Mesenchymal stem cell (in vitro differentiated cells and primary cell): Measurements from ENCODE around the gene BTRC.

Experiments
- DNase-seq: peaks from one replicate; pipeline ENCODE4 v3.0.0-alpha.2; 2013
- H2AFZ ChIP-seq: one replicate; pipeline ENCODE4 v1.6.1; 2013; ENCODE audit warnings: low read depth, mild to moderate bottlenecking, control low read depth, inconsistent platforms, low read length, moderate library complexity
- H2AK5ac ChIP-seq: 2 replicates; pipeline ENCODE4 v1.6.1; 2013; ENCODE audit warnings: low read length, moderate library complexity, mild to moderate bottlenecking, inconsistent platforms; ENCODE audit not compliant: severe bottlenecking
- H2BK120ac ChIP-seq: one replicate; pipeline ENCODE4 v1.6.1; 2013; ENCODE audit warnings: low read depth, mild to moderate bottlenecking, inconsistent platforms, low read length, moderate library complexity
- H2BK12ac ChIP-seq, 2 experiments: one replicate each; pipeline ENCODE4 v1.6.1; 2013; ENCODE audit warnings: inconsistent platforms in 2 of 2, low read length in 2 of 2, mild to moderate bottlenecking in 2 of 2, moderate library complexity in 2 of 2, control low read depth in 1 of 2
- H2BK15ac ChIP-seq: one replicate; pipeline ENCODE4 v1.6.1; 2013; ENCODE audit warnings: mild to moderate bottlenecking, low read depth, inconsistent platforms; ENCODE audit not compliant: poor library complexity, severe bottlenecking
- H2BK5ac ChIP-seq: 2 replicates; pipeline ENCODE4 v1.6.1; 2013; ENCODE audit warnings: low read depth, mild to moderate bottlenecking, low read length, control low read depth, inconsistent platforms; ENCODE audit not compliant: poor library complexity, severe bottlenecking
- H3K14ac ChIP-seq, 2 experiments: one replicate each; pipeline ENCODE4 v1.6.1; 2013; ENCODE audit warnings: inconsistent platforms in 2 of 2, low read length in 2 of 2, control low read depth in 1 of 2, mild to moderate bottlenecking in 1 of 2, moderate library complexity in 1 of 2
- H3K18ac ChIP-seq, 2 experiments: one replicate each; pipeline ENCODE4 v1.6.1; 2013; ENCODE audit warnings: inconsistent platforms in 2 of 2, low read length in 2 of 2, control low read depth in 1 of 2, low read depth in 1 of 2, mild to moderate bottlenecking in 1 of 2
- H3K23ac ChIP-seq, 2 experiments: one replicate each; pipeline ENCODE4 v1.6.1; 2013; ENCODE audit warnings: inconsistent platforms in 2 of 2, low read length in 2 of 2, mild to moderate bottlenecking in 2 of 2, moderate library complexity in 2 of 2, control low read depth in 1 of 2
- H3K27ac ChIP-seq: 2 replicates; pipeline ENCODE4 v1.5.1; 2013; ENCODE audit warnings: mild to moderate bottlenecking, moderate library complexity, low read length, control low read depth, inconsistent platforms; ENCODE audit not compliant: poor library complexity, severe bottlenecking
- H3K27me3 ChIP-seq, 2 experiments: 2 replicates each; pipeline versions ENCODE4 v1.6.1 to v1.7.0; 2013; ENCODE audit warnings: low read length in 2 of 2, mild to moderate bottlenecking in 2 of 2, moderate library complexity in 2 of 2, control low read depth in 1 of 2, inconsistent platforms in 1 of 2; ENCODE audit not compliant: control insufficient read depth in 1 of 2, insufficient read depth in 1 of 2
- H3K36me3 ChIP-seq, 2 experiments: 2 replicates each; pipeline versions ENCODE4 v1.6.1 to v1.7.0; 2013; ENCODE audit warnings: low read length in 2 of 2, control low read depth in 1 of 2, inconsistent platforms in 1 of 2, low read depth in 1 of 2, mild to moderate bottlenecking in 1 of 2; ENCODE audit not compliant: insufficient read depth in 2 of 2, control insufficient read depth in 1 of 2
- H3K4ac ChIP-seq, 2 experiments: one replicate each; pipeline ENCODE4 v1.6.1; 2013; ENCODE audit warnings: inconsistent platforms in 2 of 2, low read length in 2 of 2, mild to moderate bottlenecking in 2 of 2, moderate library complexity in 2 of 2, control low read depth in 1 of 2, low read depth in 1 of 2
- H3K4me1 ChIP-seq: 2 replicates; pipeline ENCODE4 v1.6.1; 2013; ENCODE audit warnings: low read depth, low read length, control low read depth; ENCODE audit not compliant: control insufficient read depth, insufficient read depth
- H3K4me2 ChIP-seq: 2 replicates; pipeline ENCODE4 v1.6.1; 2013; ENCODE audit warnings: low read length, mild to moderate bottlenecking, inconsistent platforms; ENCODE audit not compliant: poor library complexity, severe bottlenecking
- H3K4me3 ChIP-seq, 2 experiments: 2 replicates each; pipeline versions ENCODE4 v1.5.1 to v1.7.0; 2013; ENCODE audit warnings: low read length in 2 of 2, mild to moderate bottlenecking in 2 of 2, control low read depth in 1 of 2, low read depth in 1 of 2; ENCODE audit not compliant: insufficient read depth in 1 of 2
- H3K79me1 ChIP-seq: replicated peaks from 2 replicates; pipeline ENCODE4 v1.6.1; 2013; ENCODE audit warnings: mild to moderate bottlenecking, control low read depth, low read length, inconsistent platforms; ENCODE audit not compliant: poor library complexity, severe bottlenecking
- H3K9ac ChIP-seq: 2 replicates; pipeline ENCODE4 v1.7.0; 2013; ENCODE audit warnings: mild to moderate bottlenecking, low read length, moderate library complexity
- H3K9me3 ChIP-seq: 2 replicates; pipeline ENCODE4 v1.7.0; 2013; ENCODE audit warnings: mild to moderate bottlenecking, low read length; ENCODE audit not compliant: control insufficient read depth
- H4K8ac ChIP-seq: one replicate; pipeline ENCODE4 v1.6.1; 2013; ENCODE audit warnings: inconsistent platforms, mild to moderate bottlenecking, low read length, moderate library complexity
- H4K91ac ChIP-seq: one replicate; pipeline ENCODE4 v1.6.1; 2013; ENCODE audit warnings: mild to moderate bottlenecking, low read length, inconsistent platforms
- WGBS: methylation state at CpG from one replicate; pipeline ENCODE4 v1.1.7; 2013; ENCODE audit warnings: mixed read lengths; 5-methylcytosine and 5-hydroxymethylcytosine counted together

BTRC gene

DNA sequence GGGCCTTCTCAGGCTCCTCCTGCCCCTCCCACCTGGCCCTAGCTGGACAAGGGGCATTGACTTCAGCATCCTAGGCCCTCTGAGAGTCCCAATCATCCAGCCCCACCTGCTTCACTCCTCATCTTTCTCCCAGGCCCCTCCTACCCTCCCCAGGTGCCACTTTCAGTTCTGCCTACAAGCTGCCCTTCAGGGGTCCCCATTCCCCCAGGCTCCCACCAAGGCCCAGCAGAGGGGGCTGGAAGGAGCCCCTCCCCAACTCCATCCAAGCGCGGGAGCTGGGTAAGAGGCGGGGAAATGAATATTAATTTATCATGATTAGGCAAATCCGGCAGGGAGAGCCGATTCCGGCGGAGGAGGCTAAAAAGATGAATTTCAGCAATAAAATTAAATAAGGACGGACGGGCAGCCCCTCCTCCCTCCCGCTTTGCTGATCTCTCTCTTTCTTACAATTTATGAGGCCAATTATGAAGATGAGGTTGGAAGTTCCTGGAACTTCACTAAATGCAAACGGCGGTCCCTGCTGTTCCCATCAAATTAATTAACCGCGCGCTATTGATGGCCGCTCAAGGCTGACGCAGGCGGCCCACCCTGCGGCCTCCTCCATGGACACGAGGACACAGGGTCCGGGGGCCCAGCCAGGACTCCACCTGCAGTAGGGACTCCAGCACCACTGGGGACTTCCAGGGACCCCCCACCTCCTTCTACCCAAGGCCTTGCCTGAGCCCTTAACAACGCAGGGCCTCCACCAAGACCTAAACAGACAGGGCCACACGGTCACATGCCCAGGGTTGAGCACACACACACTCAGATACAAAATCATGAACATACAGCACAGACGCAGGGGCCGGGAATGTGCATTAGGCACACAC lies 220.2 kb downstream of the BTRC start:
- no peak overlapping the region for H2BK15ac ChIP-seq
- H3K79me1 ChIP-seq: no peaks in the 10 kb centered on the region
- H3K9ac ChIP-seq: no peak overlapping the region
- H3K4ac ChIP-seq: no peak overlapping the region
- DNase-seq: no peak
- H3K4me1 ChIP-seq: peaks cover 17% of the 10 kb centered on the region
- peaks cover 12 to 18% of the 10 kb centered on the region in 2 experiments for H3K27me3 ChIP-seq
- H2BK12ac ChIP-seq: no peak overlapping the region
- H3K9me3 ChIP-seq: peaks cover 6% of the 10 kb centered on the region
- H3K23ac ChIP-seq: no peak overlapping the region
- H2AK5ac ChIP-seq: no peak overlapping the region
- no peak overlapping the region for H3K14ac ChIP-seq
- H2AFZ ChIP-seq: no peak overlapping the region
- H2BK5ac ChIP-seq: no peak overlapping the region
- H3K36me3 ChIP-seq: peaks cover 12 to 25% of the 10 kb centered on the region in 2 experiments
- H3K18ac ChIP-seq: no peak overlapping the region
- no peak overlapping the region for H3K4me2 ChIP-seq
- H4K8ac ChIP-seq: no peak overlapping the region
- H2BK120ac ChIP-seq: no peak overlapping the region
- H3K27ac ChIP-seq: no peak overlapping the region
- WGBS: 97% methylated on average over 25 of the region's 25 CpGs
- H4K91ac ChIP-seq: no peak overlapping the region
- H3K4me3 ChIP-seq: no peak overlapping the region

DNA sequence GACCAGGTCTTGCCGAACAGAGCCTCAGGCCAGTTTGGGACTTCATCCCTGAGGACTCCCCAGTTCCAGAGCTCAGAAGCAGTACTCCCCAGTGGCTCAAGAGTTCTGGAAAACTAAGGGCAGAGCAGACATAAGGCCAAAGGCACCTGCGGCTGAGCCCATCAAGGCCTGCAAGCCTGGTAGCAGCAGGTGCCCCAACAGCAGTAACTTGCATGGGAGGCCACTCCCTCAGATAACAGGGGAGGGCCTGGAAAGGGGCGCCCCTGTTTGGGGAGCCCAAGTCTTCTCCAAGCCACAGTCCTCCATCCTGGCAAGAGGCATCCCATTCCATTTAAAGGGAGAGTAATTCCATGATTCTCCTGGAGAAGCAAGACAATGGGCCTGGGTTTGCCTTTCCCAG lies 221.1 kb downstream of the BTRC start:
- Histone ChIP-seq H2AFZ (no peak overlapping the region), H4K8ac (no peak overlapping the region), H3K4me1 (peaks cover 10% of the 10 kb centered on the region), H3K27me3 (peaks cover 3 to 9% of the 10 kb centered on the region in 2 experiments), H3K23ac (no peak overlapping the region), H3K18ac (no peak overlapping the region), H3K27ac (no peak overlapping the region), H3K4me3 (no peak overlapping the region), H3K4me2 (no peak overlapping the region), H3K79me1 (no peaks in the 10 kb centered on the region), H3K4ac (no peak overlapping the region), H2BK15ac (no peak overlapping the region), H3K9ac (no peak overlapping the region), H4K91ac (no peak overlapping the region), H3K36me3 (peaks cover 22 to 34% of the 10 kb centered on the region in 2 experiments), H2BK5ac (no peak overlapping the region), H3K14ac (no peak overlapping the region), H2BK120ac (no peak overlapping the region), H2BK12ac (no peak overlapping the region), H3K9me3 (peaks cover 6% of the 10 kb centered on the region), H2AK5ac (no peak overlapping the region)
- no peak for DNase-seq
- 92% methylated on average over 3 of the region's 3 CpGs for WGBS

DNA sequence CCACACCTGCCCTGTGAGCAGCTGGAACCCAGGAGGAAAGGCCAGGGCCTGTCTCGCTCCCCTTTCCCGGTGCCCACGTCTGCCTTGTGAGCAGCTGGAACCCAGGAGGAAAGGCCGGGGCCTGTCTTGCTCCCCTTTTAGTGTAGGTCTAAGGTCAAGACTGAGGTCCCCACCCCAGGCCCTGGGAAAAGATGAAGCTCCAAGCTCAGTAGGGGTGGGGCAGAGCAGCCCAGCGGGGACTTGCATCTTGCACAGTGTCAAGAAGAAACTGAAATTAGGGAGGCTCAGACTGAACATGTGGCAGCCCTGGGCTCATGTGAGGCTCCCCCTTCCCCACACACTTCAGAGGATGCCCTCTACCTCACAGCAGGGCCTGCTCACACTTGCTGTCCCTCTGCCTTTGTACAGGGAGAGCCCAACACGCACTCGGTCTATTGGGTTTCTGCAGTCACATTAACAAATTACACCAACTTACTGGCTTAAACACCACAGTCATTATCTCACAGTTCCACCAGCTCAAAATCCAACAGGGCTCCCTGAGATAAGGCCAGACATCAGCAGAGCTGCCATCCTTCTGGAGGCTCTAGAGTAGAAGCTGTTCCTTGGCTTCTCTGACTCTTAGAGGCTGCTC lies 221.7 kb downstream of the BTRC start:
- 95% methylated on average over 7 of the region's 7 CpGs for WGBS

DNA sequence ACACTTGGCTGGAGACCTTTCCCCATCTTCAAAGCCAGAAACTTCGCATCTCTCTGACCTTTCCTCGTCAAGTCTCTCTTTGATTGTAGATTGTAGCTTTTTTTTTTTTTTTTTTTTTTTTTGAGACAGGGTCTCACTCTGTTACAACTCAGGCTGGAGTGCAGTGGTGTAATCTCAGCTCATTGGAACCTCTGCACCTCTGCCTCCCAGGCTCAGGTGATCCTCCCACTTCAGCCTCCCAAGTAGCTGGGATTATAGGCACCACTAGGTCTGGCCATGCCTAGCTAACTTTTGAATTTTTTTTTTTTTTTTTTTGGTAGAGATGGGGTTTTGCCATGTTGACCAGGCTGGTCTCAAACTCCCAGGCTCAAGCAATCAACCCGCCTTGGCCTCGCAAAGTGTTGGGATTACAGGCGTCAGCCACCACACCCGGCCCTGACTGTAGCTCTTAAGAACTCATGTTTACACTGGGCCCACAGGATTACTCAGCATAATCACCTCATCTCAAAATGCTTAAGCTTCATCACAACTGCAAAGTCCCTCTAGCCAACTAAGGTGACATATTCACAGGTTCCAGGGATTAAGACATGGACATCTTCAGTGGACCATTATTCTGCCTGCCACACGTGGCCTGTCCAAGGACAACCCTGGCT lies 222.4 kb downstream of the BTRC start:
- no peak overlapping the region for H3K18ac ChIP-seq
- no peak overlapping the region for H2AK5ac ChIP-seq
- H3K79me1 ChIP-seq: no peaks in the 10 kb centered on the region

More for the DNA sequence above, 221.7 kb downstream of the BTRC start:
- no peak overlapping the region for H3K18ac ChIP-seq
- H3K23ac ChIP-seq: no peak overlapping the region
- H2AFZ ChIP-seq: no peak overlapping the region
- no peak overlapping the region for H3K4me2 ChIP-seq
- peaks cover 5% of the 10 kb centered on the region for H3K4me1 ChIP-seq
- no peak overlapping the region for H3K14ac ChIP-seq
- no peak overlapping the region for H3K4ac ChIP-seq
- H2BK120ac ChIP-seq: no peak overlapping the region
- no peak overlapping the region for H3K9ac ChIP-seq
- H3K36me3 ChIP-seq: peaks cover 28 to 41% of the 10 kb centered on the region in 2 experiments
- no peak overlapping the region for H2BK12ac ChIP-seq
- H4K8ac ChIP-seq: no peak overlapping the region
- no peak for DNase-seq
- H3K4me3 ChIP-seq: no peak overlapping the region
- no peak overlapping the region for H4K91ac ChIP-seq
- no peak overlapping the region for H2AK5ac ChIP-seq
- no peak overlapping the region for H3K27ac ChIP-seq
- no peak overlapping the region for H2BK15ac ChIP-seq
- peaks cover 3 to 9% of the 10 kb centered on the region in 2 experiments for H3K27me3 ChIP-seq
- no peak overlapping the region for H2BK5ac ChIP-seq
- H3K9me3 ChIP-seq: peaks cover 6% of the 10 kb centered on the region
- no peaks in the 10 kb centered on the region for H3K79me1 ChIP-seq

More for the DNA sequence above, 222.4 kb downstream of the BTRC start:
- H4K91ac ChIP-seq: no peak overlapping the region
- H3K4me2 ChIP-seq: no peak overlapping the region
- 80% methylated on average over 5 of the region's 7 CpGs for WGBS
- no peak overlapping the region for H4K8ac ChIP-seq
- peaks cover 6% of the 10 kb centered on the region for H3K9me3 ChIP-seq
- H2BK5ac ChIP-seq: no peak overlapping the region
- no peak overlapping the region for H3K23ac ChIP-seq
- DNase-seq: peak; percentile 33
- H3K4me3 ChIP-seq: no peak overlapping the region
- no peak overlapping the region for H3K9ac ChIP-seq
- H3K4ac ChIP-seq: no peak overlapping the region
- H2AFZ ChIP-seq: no peak overlapping the region
- no peaks in the 10 kb centered on the region for H3K4me1 ChIP-seq
- H2BK12ac ChIP-seq: peak overlapping the region in 1 of 2 experiments; percentile 34
- H3K14ac ChIP-seq: peak overlapping the region in 1 of 2 experiments; percentile 11
- no peak overlapping the region for H2BK15ac ChIP-seq
- H3K36me3 ChIP-seq: peaks cover 34 to 47% of the 10 kb centered on the region in 2 experiments
- no peak overlapping the region for H2BK120ac ChIP-seq
- H3K27me3 ChIP-seq: peaks cover 0 to 3% of the 10 kb centered on the region in 2 experiments
- H3K27ac ChIP-seq: no peak overlapping the region
